ENCODE results near the gene ACOD1.

DNA sequence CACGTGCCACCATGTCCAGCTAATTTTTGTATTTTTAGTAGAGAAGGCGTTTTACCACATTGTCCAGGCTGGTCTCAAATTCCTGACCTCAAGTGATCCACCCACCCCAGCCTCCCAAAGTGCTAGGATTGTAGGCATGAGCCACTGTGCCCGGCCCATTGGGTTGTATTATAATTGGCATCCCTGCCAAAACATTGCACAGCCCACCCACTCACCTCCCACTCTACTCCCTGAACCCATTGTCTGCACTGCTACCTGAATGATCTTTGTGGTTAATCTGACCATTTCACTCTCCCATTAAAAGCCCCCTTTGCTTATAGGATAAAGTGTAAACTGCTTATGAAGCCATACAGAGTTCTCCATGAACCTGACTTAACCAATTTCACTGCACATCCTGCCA is 35.8 kb upstream of the ACOD1 start:
- TF ChIP-seq CTCF (IDR thresholded peaks at IDR 0.05): no peak
- no peak for TF ChIP-seq POLR2A (IDR thresholded peaks at IDR 0.05)
- no peak for TF ChIP-seq POLR2AphosphoS5 (IDR thresholded peaks at IDR 0.05; ENCODE audit: insufficient read depth in 1 of 2, low read depth in 1 of 2)
